H1 (cell line): ENCODE data around the gene POU6F2. TPM values are rescaled to one million over a fixed set of nuclear protein-coding genes. Genes with fewer than 3 reads are reported as not detected.

ENCODE experiments used
- CTCF ChIA-PET: fragments of 300-600 bp; sonication (Branson Sonifier 250); formaldehyde crosslinking; loops from one replicate; lab custom pipeline; 2021; ENCODE audit not compliant: partially characterized antibody; lab: Charles Lee
- POLR2A ChIA-PET: fragments of 300-600 bp; sonication (Branson Sonifier 250); formaldehyde crosslinking; loops from one replicate; lab custom pipeline; 2021; ENCODE audit warnings: inconsistent platforms; ENCODE audit not compliant: partially characterized antibody; lab: Charles Lee
- DNase-seq, 2 experiments: peaks; one replicate each; pipeline versions ENCODE4 v3.0.0 to v3.0.0-alpha.2; 2010 to 2022; ENCODE audit warnings: low spot score in 2 of 2, low read depth in 1 of 2, mixed read lengths in 1 of 2
- FAIRE-seq: peaks from 2 replicates; lab custom pipeline; 2011; peaks lifted over from hg19 to GRCh38; lab: Jason Lieb, UNC
- H2AFZ ChIP-seq: 2 replicates; pipeline ENCODE4 v1.8.1; 2012; ENCODE audit warnings: low read length, inconsistent platforms
- H2AK5ac ChIP-seq: 2 replicates; pipeline ENCODE4 v1.6.1; 2013; ENCODE audit warnings: low read depth, low read length
- H2BK120ac ChIP-seq: replicated peaks from 2 replicates; pipeline ENCODE3; 2013; ENCODE audit warnings: low read depth, low read length, inconsistent platforms
- H2BK12ac ChIP-seq: 2 replicates; pipeline ENCODE4 v1.6.1; 2013; ENCODE audit warnings: low read depth, low read length
- H2BK15ac ChIP-seq: 2 replicates; pipeline ENCODE4 v1.6.1; 2013; ENCODE audit warnings: low read length
- H2BK20ac ChIP-seq: 2 replicates; pipeline ENCODE4 v1.6.1; 2013; ENCODE audit warnings: low read length
- H2BK5ac ChIP-seq: 2 replicates; pipeline ENCODE4 v1.6.1; 2013; ENCODE audit warnings: low read depth, low read length
- H3K14ac ChIP-seq: 2 replicates; pipeline ENCODE4 v1.6.1; 2013; ENCODE audit warnings: inconsistent platforms; ENCODE audit not compliant: insufficient read length
- H3K18ac ChIP-seq: 2 replicates; pipeline ENCODE4 v1.6.1; 2013; ENCODE audit warnings: low read length; ENCODE audit errors: extremely low read depth
- H3K23ac ChIP-seq: 2 replicates; pipeline ENCODE4 v1.6.1; 2013; ENCODE audit warnings: inconsistent platforms; ENCODE audit not compliant: insufficient read length
- H3K23me2 ChIP-seq: 2 replicates; pipeline ENCODE4 v1.6.1; 2013; ENCODE audit warnings: low read depth, low read length
- H3K27ac ChIP-seq: 2 replicates; pipeline ENCODE4 v1.6.1; 2011; ENCODE audit warnings: low read depth, low read length, inconsistent platforms
- H3K27me3 ChIP-seq, 4 experiments: replicated peaks in 1 of 4; 1 replicate in 1 of 4; 2 replicates in 3 of 4; pipeline versions ENCODE4 v1.6.1 to v1.8.1; 2011 to 2013; ENCODE audit warnings: low read length in 3 of 4, mild to moderate bottlenecking in 3 of 4, inconsistent platforms in 2 of 4, mixed read lengths in 2 of 4, moderate library complexity in 1 of 4; ENCODE audit not compliant: control insufficient read depth in 3 of 4, insufficient read depth in 3 of 4; ENCODE audit errors: extremely low read depth in 1 of 4
- H3K36me3 ChIP-seq, 4 experiments: 2 replicates each; pipeline versions ENCODE4 v1.6.1 to v1.8.1; 2011 to 2013; ENCODE audit warnings: mild to moderate bottlenecking in 4 of 4, low read length in 3 of 4, moderate library complexity in 2 of 4, control low read depth in 1 of 4, inconsistent platforms in 1 of 4; ENCODE audit not compliant: insufficient read depth in 4 of 4, control insufficient read depth in 2 of 4
- H3K4ac ChIP-seq: replicated peaks from 2 replicates; pipeline ENCODE3; 2013; ENCODE audit warnings: low read length, low read depth, mixed read lengths, inconsistent platforms; ENCODE audit not compliant: insufficient read length
- H3K4me1 ChIP-seq, 4 experiments: replicated peaks in 1 of 4; 1 replicate in 1 of 4; 2 replicates in 3 of 4; pipeline versions ENCODE4 v1.6.1 to v1.8.1; 2011 to 2013; ENCODE audit warnings: low read length in 3 of 4, inconsistent platforms in 2 of 4, mixed read lengths in 1 of 4; ENCODE audit not compliant: insufficient read depth in 4 of 4, control insufficient read depth in 3 of 4
- H3K4me2 ChIP-seq, 2 experiments: 2 replicates each; pipeline versions ENCODE4 v1.6.1 to v1.8.1; 2011 to 2013; ENCODE audit warnings: low read depth in 2 of 2, low read length in 2 of 2, control low read depth in 1 of 2, inconsistent platforms in 1 of 2, mild to moderate bottlenecking in 1 of 2; ENCODE audit not compliant: insufficient read depth in 1 of 2
- H3K4me3 ChIP-seq, 4 experiments: fragments of 200-600, 300-600 bp in 1 of 4; sonication (generic), shearing (Covaris generic), sonication (Bioruptor Twin) in 1 of 4; 2 replicates each; pipeline versions ENCODE4 v1.5.1 to v1.8.1; 2011 to 2016; ENCODE audit warnings: low read length in 4 of 4, low read depth in 3 of 4, control low read depth in 2 of 4, inconsistent platforms in 2 of 4, mild to moderate bottlenecking in 2 of 4, mixed read lengths in 1 of 4, moderate library complexity in 1 of 4; ENCODE audit not compliant: insufficient read depth in 2 of 4; ENCODE audit errors: extremely low read depth in 1 of 4
- H3K56ac ChIP-seq: replicated peaks from 2 replicates; pipeline ENCODE3; 2013; ENCODE audit warnings: low read depth, mild to moderate bottlenecking, mixed read lengths, low read length, inconsistent platforms; ENCODE audit not compliant: insufficient read length
- H3K79me1 ChIP-seq: 2 replicates; pipeline ENCODE4 v1.6.1; 2013; ENCODE audit warnings: low read depth, low read length, control low read depth
- H3K79me2 ChIP-seq, 2 experiments: 2 replicates each; pipeline versions ENCODE4 v1.6.1 to v1.8.1; 2012 to 2013; ENCODE audit warnings: low read length in 2 of 2, mild to moderate bottlenecking in 2 of 2, inconsistent platforms in 1 of 2; ENCODE audit not compliant: insufficient read depth in 2 of 2, control insufficient read depth in 1 of 2
- H3K9ac ChIP-seq, 4 experiments: replicated peaks in 1 of 4; 1 replicate in 1 of 4; 2 replicates in 3 of 4; pipeline versions ENCODE4 v1.6.1 to v1.8.1; 2011 to 2013; ENCODE audit warnings: low read depth in 3 of 4, low read length in 3 of 4, control low read depth in 2 of 4, mild to moderate bottlenecking in 2 of 4, moderate library complexity in 2 of 4, inconsistent platforms in 1 of 4; ENCODE audit errors: extremely low read depth in 1 of 4
- H3K9me3 ChIP-seq, 2 experiments: 2 replicates each; pipeline versions ENCODE4 v1.6.1 to v1.8.1; 2012 to 2013; ENCODE audit warnings: mild to moderate bottlenecking in 2 of 2, moderate library complexity in 2 of 2, control low read depth in 1 of 2, inconsistent platforms in 1 of 2, low read depth in 1 of 2, low read length in 1 of 2, mixed read lengths in 1 of 2; ENCODE audit not compliant: insufficient read depth in 2 of 2
- H4K20me1 ChIP-seq, 2 experiments: replicated peaks in 1 of 2; 2 replicates each; pipeline versions ENCODE3 to v1.8.1; 2011 to 2013; ENCODE audit warnings: inconsistent platforms in 2 of 2, low read length in 2 of 2, mild to moderate bottlenecking in 1 of 2; ENCODE audit not compliant: insufficient read depth in 2 of 2, control insufficient read depth in 1 of 2
- H4K5ac ChIP-seq: 2 replicates; pipeline ENCODE4 v1.6.1; 2013; ENCODE audit warnings: low read length, low read depth, mixed read lengths, inconsistent platforms; ENCODE audit not compliant: insufficient read length
- H4K8ac ChIP-seq: 2 replicates; pipeline ENCODE4 v1.8.0; 2013; ENCODE audit warnings: mild to moderate bottlenecking, moderate library complexity, low read length, inconsistent platforms; ENCODE audit not compliant: insufficient read depth; ENCODE audit errors: extremely low read depth
- H4K91ac ChIP-seq: replicated peaks from 2 replicates; pipeline ENCODE3; 2013; ENCODE audit warnings: low read length, mixed read lengths, inconsistent platforms; ENCODE audit not compliant: insufficient read length
- BACH1 ChIP-seq: IDR thresholded peaks from 2 replicates; pipeline ENCODE4 v1.6.1; 2012; ENCODE audit warnings: low read length, improper control_type of control experiment
- GABPA ChIP-seq: IDR thresholded peaks from 2 replicates; pipeline ENCODE4 v1.6.1; 2011; ENCODE audit warnings: mild to moderate bottlenecking, low read length, moderate library complexity, borderline replicate concordance; ENCODE audit not compliant: insufficient read depth
- HDAC6 ChIP-seq: IDR thresholded peaks from one replicate; pipeline ENCODE4 v1.7.1; 2012; ENCODE audit warnings: low read depth, mild to moderate bottlenecking, inconsistent platforms, low read length, moderate library complexity
- JUND ChIP-seq: IDR thresholded peaks from 2 replicates; pipeline ENCODE4 v1.6.1; 2011; ENCODE audit warnings: mild to moderate bottlenecking, improper control_type of control experiment, low read length
- MAFK ChIP-seq: IDR thresholded peaks from 2 replicates; pipeline ENCODE4 v1.6.1; 2012; ENCODE audit warnings: low read depth, mild to moderate bottlenecking, improper control_type of control experiment, low read length
- PHF8 ChIP-seq: fragments of 200-600 bp; sonication (generic); conservative IDR thresholded peaks from 2 replicates; pipeline ENCODE4 v1.7.1; 2012; ENCODE audit warnings: low read depth, mild to moderate bottlenecking, inconsistent platforms, low read length, moderate library complexity
- RXRA ChIP-seq: IDR thresholded peaks from 2 replicates; pipeline ENCODE4 v1.6.1; 2011; ENCODE audit warnings: low read depth, mild to moderate bottlenecking, low read length, moderate library complexity; ENCODE audit not compliant: insufficient read depth
- SIN3A ChIP-seq, 2 experiments: IDR thresholded peaks in 1 of 2; conservative IDR thresholded peaks in 1 of 2; 2 replicates each; pipeline ENCODE4 v1.6.1; 2011 to 2012; ENCODE audit warnings: low read length in 2 of 2, improper control_type of control experiment in 1 of 2, low read depth in 1 of 2, mild to moderate bottlenecking in 1 of 2
- SP1 ChIP-seq: IDR thresholded peaks from 2 replicates; pipeline ENCODE4 v1.6.1; 2011; ENCODE audit warnings: low read depth, low read length
- SP4 ChIP-seq: IDR thresholded peaks from 2 replicates; pipeline ENCODE4 v1.6.1; 2012; ENCODE audit warnings: low read length, inconsistent platforms
- SUZ12 ChIP-seq: fragments of 200-600 bp; sonication (generic); IDR thresholded peaks from 2 replicates; pipeline ENCODE4 v1.6.1; 2012; ENCODE audit warnings: mild to moderate bottlenecking, inconsistent platforms, low read length, moderate library complexity, mixed read lengths
- TEAD4 ChIP-seq: IDR thresholded peaks from 2 replicates; pipeline ENCODE4 v1.6.1; 2012; ENCODE audit warnings: low read depth, low read length, inconsistent platforms, mixed read lengths
- ZNF274 ChIP-seq: IDR thresholded peaks from 2 replicates; pipeline ENCODE4 v1.7.0; 2012; ENCODE audit warnings: low read length, borderline replicate concordance; ENCODE audit errors: extremely low read depth
- WGBS, 2 experiments: shearing (Covaris generic) in 1 of 2; methylation state at CpG; one replicate each; pipeline versions ENCODE4 v1.1.6 to v1.1.7; 2013 to 2015; ENCODE audit warnings: low lambda C conversion rate in 2 of 2, mixed read lengths in 2 of 2, inconsistent platforms in 1 of 2, low coverage in 1 of 2, missing lambda C conversion rate in 1 of 2; ENCODE audit not compliant: insufficient replicate concordance in 2 of 2, insufficient coverage in 1 of 2, insufficient read length in 1 of 2; ENCODE audit errors: extremely low coverage in 1 of 2, missing lambda C conversion rate in 1 of 2; 5-methylcytosine and 5-hydroxymethylcytosine counted together
- polyA plus RNA-seq, 7 experiments: library from polyadenylated mRNA; depleted of rRNA in 3 of 7; stranded (reverse) in 5 of 7; unstranded in 2 of 7; fragments of >200 nt in 5 of 7; fragments of 200-250 nt in 2 of 7; gene quantifications; 1 replicate in 5 of 7; 2 replicates in 1 of 7; 4 replicates in 1 of 7; pipeline versions ENCODE4 v1.2.1 to v1.2.3, GENCODE V29; 2011 to 2013; ENCODE audit warnings: missing spikeins in 2 of 7, mixed read lengths in 2 of 7
- total RNA-seq: library from RNA; stranded (reverse); fragmentation: NEBNext Ultra II Directional; extraction: Animal tissue kit (Norgen Biotek cat#: 25700); gene quantifications from 2 replicates; pipeline ENCODE4 v1.2.1, GENCODE V29; 2021

POU6F2 gene
- total and polyA plus RNA-seq, 2 of the 8 experiments (the other 6 are each of a cell fraction or from before 2014, with no cell fraction given): 1.1 to 2.0 TPM

DNA sequence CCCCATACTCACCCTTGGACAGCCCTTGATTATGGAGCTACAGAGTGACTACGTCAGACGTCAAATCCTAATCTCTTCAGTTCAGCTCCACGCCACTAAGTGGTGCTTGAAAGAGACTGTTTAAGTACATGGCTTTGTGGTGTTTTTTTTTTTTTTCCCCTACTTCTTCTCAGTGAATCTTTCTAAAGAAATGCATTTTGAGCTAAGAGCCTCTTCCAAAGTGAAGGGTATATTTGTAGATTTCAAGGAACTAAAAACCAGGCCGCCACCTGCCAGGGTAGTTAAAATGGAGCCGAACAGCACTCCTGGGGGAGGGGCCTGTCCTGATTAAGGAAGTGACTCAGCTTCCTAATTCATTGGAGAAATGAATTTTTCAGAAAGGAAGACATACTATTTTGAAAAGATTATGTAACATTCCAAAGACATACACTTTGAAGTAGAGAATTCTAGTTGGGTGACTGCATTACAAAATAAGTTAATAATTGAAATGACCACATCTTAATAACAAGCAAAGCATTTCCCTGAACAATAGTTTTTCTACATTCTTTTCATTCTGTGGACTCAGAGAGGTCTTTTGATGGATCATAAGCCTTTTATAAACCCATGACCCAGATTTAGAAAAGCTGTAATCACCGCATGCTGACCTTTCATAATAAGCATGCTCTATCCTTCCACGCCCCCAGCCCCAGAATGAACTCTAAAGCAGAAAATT is 48.1 kb upstream of the POU6F2 start:
- no peak overlapping the region for H3K4me3 ChIP-seq
- no peak overlapping the region for H2AFZ ChIP-seq
- H3K79me1 ChIP-seq: no peaks in the 10 kb centered on the region
- no peak overlapping the region for H3K14ac ChIP-seq
- no peak overlapping the region for H3K23ac ChIP-seq
- no peak overlapping the region for H3K18ac ChIP-seq
- no peaks in the 10 kb centered on the region for H3K23me2 ChIP-seq
- no peaks in the 10 kb centered on the region for H3K79me2 ChIP-seq
- peaks cover 0 to 6% (median 0%) of the 10 kb centered on the region in 4 experiments; a peak in 2 of 7 replicates for H3K4me1 ChIP-seq
- peak overlapping the region; percentile 60; the same call in 1 of the 2 replicates for H2BK12ac ChIP-seq
- H4K8ac ChIP-seq: no peak overlapping the region
- no peak overlapping the region for H2BK15ac ChIP-seq
- DNase-seq: no peak
- H4K91ac ChIP-seq: no peak overlapping the region
- H2BK20ac ChIP-seq: no peak overlapping the region
- FAIRE-seq: no peak
- 89% methylated on average over 7 of the region's 7 CpGs; no CpG with 5 or more reads in 1 of the 2 experiments for WGBS, 2 experiments
- H3K4ac ChIP-seq: no peak overlapping the region
- no peak overlapping the region for H2BK120ac ChIP-seq
- H3K9me3 ChIP-seq: no peaks in the 10 kb centered on the region
- H3K36me3 ChIP-seq: no peaks in the 10 kb centered on the region
- H3K56ac ChIP-seq: no peak overlapping the region
- H3K4me2 ChIP-seq: no peak overlapping the region
- POLR2A ChIA-PET: no interaction called here
- no peak overlapping the region for H4K5ac ChIP-seq
- no peak overlapping the region for H2AK5ac ChIP-seq
- no peaks in the 10 kb centered on the region for H4K20me1 ChIP-seq
- H3K27me3 ChIP-seq: no peaks in the 10 kb centered on the region
- H3K9ac ChIP-seq: no peak overlapping the region
- no peak overlapping the region for H3K27ac ChIP-seq
- CTCF ChIA-PET: interaction anchor here (0.6 to 3.3 kb wide), 8 partner anchors 9 to 531 kb away, joined by 3 to 11 read pairs (median 3); partner anchors contain the start of gene VPS41
- no peak overlapping the region for H2BK5ac ChIP-seq
- TF ChIP-seq SP1 (no peak), TEAD4 (no peak), PHF8 (no peak), MAFK (no peak), SP4 (no peak), JUND (no peak), HDAC6 (no peak), ZNF274 (no peak), SIN3A (conservative IDR thresholded peaks at IDR 0.05 in 1 of 2, IDR thresholded peaks at IDR 0.05 in 1 of 2; ENCODE audit: low read depth in 1 of 2, low read length in 2 of 2) (no peak), RXRA (no peak), GABPA (no peak), BACH1 (no peak), SUZ12 (no peak)
